Peyer's patch (tissue), 4 donors: ENCODE data around the gene CRYGC. TPM values are rescaled to one million over a fixed set of nuclear protein-coding genes. Genes with fewer than 3 reads are reported as not detected.
A peak's percentile ranks its signal among the peaks of the same experiment; 100 is the strongest.
"Not testable (repeated sequence)": the region's sequence is repeated elsewhere in the genome, so short reads cannot be mapped to it uniquely, and the experiment has no call there.

Source experiments
- DNase-seq, 3 donors: peaks; one replicate each; pipeline ENCODE4 v3.0.0-alpha.2; 2017 to 2019
- H3K27ac ChIP-seq, 4 donors: fragments of 200-600 bp; sonication (generic); one replicate each; pipeline ENCODE4 v1.5.1; 2016 to 2019
- H3K27me3 ChIP-seq, 2 donors: fragments of 200-600 bp; sonication (generic); one replicate each; pipeline ENCODE4 v1.5.1; 2019
- H3K36me3 ChIP-seq, 3 donors: fragments of 200-600 bp; sonication (generic); one replicate each; pipeline ENCODE4 v1.5.1; 2016 to 2019
- H3K4me1 ChIP-seq, 4 donors: fragments of 200-600 bp; sonication (generic); one replicate each; pipeline ENCODE4 v1.5.1; 2016 to 2019
- H3K4me3 ChIP-seq, 4 donors: fragments of 200-600 bp; sonication (generic); 1 replicate in 3 of 4; 2 replicates in 1 of 4; pipeline ENCODE4 v1.5.1; 2016 to 2019; ENCODE audit warnings: mild to moderate bottlenecking in 1 of 4
- H3K9me3 ChIP-seq, 4 donors: fragments of 200-600 bp; sonication (generic); one replicate each; pipeline ENCODE4 v1.5.1; 2016 to 2019; ENCODE audit warnings: mild to moderate bottlenecking in 1 of 4
- CTCF ChIP-seq, 6 experiments: fragments of 450-650 bp in 4 of 6; fragments of 200-600 bp in 2 of 6; sonication (generic) in 1 of 6; IDR thresholded peaks; one replicate each; pipeline ENCODE4 v1.5.1; 2017 to 2019; ENCODE audit warnings: antibody characterized with exemption in 6 of 6, mild to moderate bottlenecking in 3 of 6, moderate library complexity in 1 of 6
- POLR2A ChIP-seq, 2 donors: fragments of 450-650 bp; IDR thresholded peaks; one replicate each; pipeline ENCODE4 v1.5.1; 2017; ENCODE audit warnings: antibody characterized with exemption in 2 of 2, mild to moderate bottlenecking in 2 of 2, moderate library complexity in 2 of 2
- total RNA-seq, 4 donors: library from RNA; depleted of rRNA; stranded (reverse); fragments of >200 nt; gene quantifications; one replicate each; pipeline ENCODE4 v1.1.0, GENCODE V29; 2016

CRYGC gene
- total RNA-seq, 4 donors from 2014 or later: not detected

DNA sequence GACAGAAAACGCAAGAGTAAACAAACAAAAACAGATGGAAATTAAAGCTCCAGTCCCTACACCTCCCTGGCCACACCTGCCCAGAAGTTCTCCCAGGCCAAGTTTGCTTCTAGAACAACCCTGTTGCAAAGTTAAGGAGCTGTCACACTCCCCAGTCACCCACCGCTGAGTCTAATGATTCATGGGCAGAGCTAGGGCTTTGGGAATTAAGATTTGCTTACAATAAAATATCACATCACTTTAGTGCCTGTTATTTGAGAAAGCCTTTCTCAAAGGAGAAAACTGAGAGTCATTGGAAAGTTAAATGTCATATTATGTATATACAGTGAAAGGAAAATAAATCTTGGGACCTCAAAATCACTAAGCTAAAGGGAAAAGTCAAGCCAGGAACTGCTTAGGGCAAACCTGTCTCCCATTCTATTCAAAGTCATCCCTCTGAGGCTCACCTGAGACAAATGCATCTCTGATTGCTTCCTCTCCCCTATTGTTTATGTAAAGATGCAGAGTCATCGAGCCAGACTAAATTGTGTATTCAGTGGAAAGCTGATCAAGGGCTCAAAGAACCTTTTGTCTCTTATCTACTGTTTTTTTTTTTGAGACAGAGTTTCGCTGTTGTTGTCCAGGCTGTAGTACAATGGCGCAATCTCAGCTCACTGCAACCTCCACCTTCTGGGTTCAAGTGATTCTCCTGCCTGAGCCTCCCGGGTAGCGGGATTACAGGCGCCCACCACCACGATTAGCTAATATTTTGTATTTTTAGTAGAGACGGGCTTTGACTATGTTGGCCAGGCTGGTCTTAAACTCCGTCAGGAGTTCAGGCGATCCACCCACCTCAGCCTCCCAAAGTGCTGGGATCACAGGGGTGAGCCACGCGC is 13.5 kb upstream of the CRYGC start:
- H3K36me3 ChIP-seq: no peaks in the 10 kb centered on the region
- no peaks in the 10 kb centered on the region for H3K9me3 ChIP-seq
- H3K27ac ChIP-seq: no peak overlapping the region
- no peak for TF ChIP-seq CTCF (IDR thresholded peaks at IDR 0.05)
- TF ChIP-seq POLR2A (IDR thresholded peaks at IDR 0.05): no peak
- no peaks in the 10 kb centered on the region for H3K27me3 ChIP-seq
- H3K4me3 ChIP-seq: no peak overlapping the region
- peaks cover 0 to 4% (median 0%) of the 10 kb centered on the region in 4 donors for H3K4me1 ChIP-seq
- no peak for DNase-seq

DNA sequence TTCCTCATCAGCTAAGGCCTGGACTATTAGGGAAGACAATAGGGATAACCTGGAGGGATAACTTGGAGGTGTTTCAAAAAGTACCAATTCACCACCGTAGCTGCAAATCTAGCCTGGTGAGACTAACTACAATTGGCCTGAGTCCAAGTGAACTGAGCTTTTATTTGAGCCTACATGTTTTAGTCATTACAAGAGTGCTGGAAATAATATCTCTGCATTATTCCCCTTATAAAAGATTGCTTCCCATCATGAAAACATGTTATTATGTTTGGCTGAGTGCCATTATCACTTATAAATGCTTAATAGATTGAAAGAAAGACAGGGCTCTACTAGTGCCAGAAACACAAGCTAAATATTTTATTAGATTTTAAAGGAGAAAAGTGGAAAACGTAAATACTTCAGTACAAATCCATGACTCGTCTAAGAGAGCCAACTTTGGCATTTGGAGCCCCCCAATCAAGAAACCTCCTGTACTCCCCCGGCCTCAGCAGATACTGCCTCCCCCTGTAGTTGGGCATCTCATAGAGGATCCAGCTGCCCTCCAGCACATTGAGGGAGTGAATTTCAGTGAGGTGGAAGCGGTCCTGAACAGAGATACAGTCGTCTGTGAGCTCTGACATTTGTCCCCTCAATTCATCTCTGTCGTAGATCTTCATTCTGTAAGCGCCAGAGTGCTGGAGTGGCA is 12.8 kb upstream of the CRYGC start:
- Histone ChIP-seq H3K9me3 (no peaks in the 10 kb centered on the region), H3K4me1 (peaks cover 0 to 4% (median 0%) of the 10 kb centered on the region in 4 donors), H3K27me3 (no peaks in the 10 kb centered on the region), H3K27ac (no peak overlapping the region), H3K36me3 (no peaks in the 10 kb centered on the region), H3K4me3 (no peak overlapping the region)
- DNase-seq: no peak
- TF ChIP-seq CTCF (IDR thresholded peaks at IDR 0.05): no peak
- TF ChIP-seq POLR2A (IDR thresholded peaks at IDR 0.05): no peak

GRCh38 chr2:208139447-208139846 is 9.8 kb upstream of the CRYGC start:
- Histone ChIP-seq H3K4me3 (no peak overlapping the region), H3K36me3 (no peaks in the 10 kb centered on the region), H3K27me3 (no peaks in the 10 kb centered on the region), H3K9me3 (no peaks in the 10 kb centered on the region), H3K27ac (no peak overlapping the region), H3K4me1 (peaks cover 0 to 18% (median 1%) of the 10 kb centered on the region in 4 donors)
- no peak for TF ChIP-seq POLR2A (IDR thresholded peaks at IDR 0.05)
- TF ChIP-seq CTCF (IDR thresholded peaks at IDR 0.05): no peak
- no peak for DNase-seq

GRCh38 chr2:208138334-208138733 is 8.7 kb upstream of the CRYGC start:
- H3K27me3 ChIP-seq, H3K27ac ChIP-seq, H3K4me3 ChIP-seq, DNase-seq, H3K36me3 ChIP-seq, H3K9me3 ChIP-seq: not testable (repeated sequence)
- H3K4me1 ChIP-seq: peaks cover 0 to 20% (median 1%) of the 10 kb centered on the region in 4 donors

- DNase-seq: no peak
- Histone ChIP-seq H3K4me1 (peaks cover 0 to 18% (median 1%) of the 10 kb centered on the region in 4 donors), H3K27me3 (no peaks in the 10 kb centered on the region), H3K36me3 (no peaks in the 10 kb centered on the region), H3K4me3 (no peak overlapping the region), H3K9me3 (no peaks in the 10 kb centered on the region), H3K27ac (peak overlapping the region in 1 of 4 donors; percentile 81)
- TF ChIP-seq CTCF (IDR thresholded peaks at IDR 0.05) (no peak), POLR2A (IDR thresholded peaks at IDR 0.05) (no peak)
These were observed 7.1 kb upstream of the CRYGC start for GRCh38 chr2:208136716-208137094.
